Trophoblast cell (in vitro differentiated cells and primary cell): ENCODE results near the gene SMG7.

Experiments
- DNase-seq, 2 donors: peaks; one replicate each; pipeline ENCODE4 v3.0.0-alpha.2; 2016
- H2AFZ ChIP-seq: 2 replicates; pipeline ENCODE4 v1.6.1; 2013; ENCODE audit warnings: low read length, moderate library complexity, mild to moderate bottlenecking; ENCODE audit not compliant: insufficient read depth, poor library complexity
- H2AK5ac ChIP-seq: 2 replicates; pipeline ENCODE4 v1.6.1; 2013; ENCODE audit warnings: mild to moderate bottlenecking, low read length
- H2BK120ac ChIP-seq: 2 replicates; pipeline ENCODE4 v1.6.1; 2013; ENCODE audit warnings: low read length, mild to moderate bottlenecking, moderate library complexity; ENCODE audit not compliant: insufficient read depth, poor library complexity
- H2BK12ac ChIP-seq: 2 replicates; pipeline ENCODE4 v1.6.1; 2013; ENCODE audit warnings: mild to moderate bottlenecking, low read length, moderate library complexity
- H2BK5ac ChIP-seq: 2 replicates; pipeline ENCODE4 v1.6.1; 2013; ENCODE audit warnings: low read length, low read depth, moderate library complexity, mild to moderate bottlenecking; ENCODE audit not compliant: poor library complexity
- H3K14ac ChIP-seq: 2 replicates; pipeline ENCODE4 v1.6.1; 2013; ENCODE audit warnings: mild to moderate bottlenecking, low read length
- H3K18ac ChIP-seq: 2 replicates; pipeline ENCODE4 v1.6.1; 2013; ENCODE audit warnings: mild to moderate bottlenecking, low read length
- H3K23ac ChIP-seq: 2 replicates; pipeline ENCODE4 v1.6.1; 2013; ENCODE audit warnings: low read length
- H3K27ac ChIP-seq: 2 replicates; pipeline ENCODE4 v1.5.1; 2013; ENCODE audit warnings: low read depth, mild to moderate bottlenecking, inconsistent platforms, low read length, moderate library complexity
- H3K27me3 ChIP-seq: 2 replicates; pipeline ENCODE4 v1.6.1; 2013; ENCODE audit warnings: inconsistent platforms, mild to moderate bottlenecking, low read length, moderate library complexity; ENCODE audit not compliant: insufficient read depth
- H3K36me3 ChIP-seq, 2 experiments: 1 replicate in 1 of 2; 2 replicates in 1 of 2; pipeline ENCODE4 v1.6.1; 2013; ENCODE audit warnings: low read length in 2 of 2, mild to moderate bottlenecking in 2 of 2, moderate library complexity in 1 of 2; ENCODE audit not compliant: insufficient read depth in 2 of 2, control insufficient read depth in 1 of 2
- H3K4ac ChIP-seq: 2 replicates; pipeline ENCODE4 v1.6.1; 2013; ENCODE audit warnings: low read depth, mild to moderate bottlenecking, low read length, moderate library complexity
- H3K4me1 ChIP-seq, 2 experiments: 1 replicate in 1 of 2; 2 replicates in 1 of 2; pipeline ENCODE4 v1.6.1; 2013; ENCODE audit warnings: low read length in 2 of 2, mild to moderate bottlenecking in 2 of 2, moderate library complexity in 1 of 2; ENCODE audit not compliant: insufficient read depth in 2 of 2, control insufficient read depth in 1 of 2
- H3K4me2 ChIP-seq: 2 replicates; pipeline ENCODE4 v1.6.1; 2013; ENCODE audit warnings: inconsistent platforms, mild to moderate bottlenecking, low read length, moderate library complexity
- H3K4me3 ChIP-seq: 2 replicates; pipeline ENCODE4 v1.5.1; 2013; ENCODE audit warnings: mild to moderate bottlenecking, low read depth, low read length, inconsistent platforms
- H3K79me1 ChIP-seq: one replicate; pipeline ENCODE4 v1.6.1; 2013; ENCODE audit warnings: low read length
- H3K79me2 ChIP-seq: 2 replicates; pipeline ENCODE4 v1.6.1; 2013; ENCODE audit warnings: low read length, mild to moderate bottlenecking; ENCODE audit not compliant: control insufficient read depth, insufficient read depth, poor library complexity
- H3K9ac ChIP-seq: 2 replicates; pipeline ENCODE4 v1.6.1; 2013; ENCODE audit warnings: mild to moderate bottlenecking, low read length
- H3K9me3 ChIP-seq: 2 replicates; pipeline ENCODE4 v1.6.1; 2013; ENCODE audit warnings: low read depth, mild to moderate bottlenecking, control low read depth, inconsistent platforms, low read length; ENCODE audit not compliant: insufficient read depth
- H4K12ac ChIP-seq: 2 replicates; pipeline ENCODE4 v1.6.1; 2013; ENCODE audit warnings: low read depth, mild to moderate bottlenecking, low read length, moderate library complexity
- H4K8ac ChIP-seq: 2 replicates; pipeline ENCODE4 v1.6.1; 2013; ENCODE audit warnings: low read depth, mild to moderate bottlenecking, low read length, moderate library complexity
- H4K91ac ChIP-seq: one replicate; pipeline ENCODE4 v1.6.1; 2013; ENCODE audit warnings: low read depth, mild to moderate bottlenecking, low read length, moderate library complexity
- WGBS: extraction: QIAGEN DNeasy Blood & Tissue Kit; methylation state at CpG from one replicate; pipeline ENCODE4 v1.1.7; 2013; ENCODE audit warnings: missing lambda C conversion rate; ENCODE audit not compliant: insufficient read length, insufficient coverage; ENCODE audit errors: extremely low coverage; 5-methylcytosine and 5-hydroxymethylcytosine counted together

SMG7 gene

DNA sequence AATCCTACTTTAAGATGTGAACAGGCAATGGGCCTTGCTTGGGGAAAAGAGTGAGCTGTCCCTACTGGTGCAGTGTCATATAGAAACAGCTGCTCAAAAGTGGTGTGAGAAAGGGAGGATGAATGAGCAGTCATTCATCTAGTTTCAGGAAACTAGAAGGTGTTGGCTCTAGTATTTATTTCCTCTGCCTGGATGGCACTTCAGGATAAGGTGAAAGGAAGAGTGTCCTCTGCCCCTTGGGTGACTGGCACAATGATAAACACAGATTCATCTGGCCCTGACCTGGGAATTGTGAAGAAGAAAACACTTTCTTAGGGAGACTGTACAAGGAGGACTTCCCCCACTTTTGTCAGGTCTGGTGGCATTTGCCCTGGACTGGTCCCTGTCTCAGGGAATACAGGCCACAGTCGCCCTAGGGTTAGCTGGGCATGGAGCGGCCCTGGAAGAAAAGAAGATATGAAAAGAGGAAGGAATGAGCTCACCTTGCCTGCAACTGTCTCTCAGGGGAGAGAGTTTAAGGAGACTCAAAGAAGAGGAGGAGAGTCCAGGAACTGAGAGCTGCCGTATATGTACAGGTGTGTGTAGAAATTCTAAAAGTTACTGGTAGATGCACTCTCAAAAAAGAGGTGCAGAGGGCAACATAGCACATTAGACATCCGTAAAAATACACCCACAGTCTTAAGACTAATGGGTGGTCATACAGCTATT is 40.3 kb upstream of the SMG7 start:
- peaks cover 1% of the 10 kb centered on the region for H3K9me3 ChIP-seq
- no peak overlapping the region for H2BK120ac ChIP-seq
- no peaks in the 10 kb centered on the region for H3K79me1 ChIP-seq
- H2AFZ ChIP-seq = no peak overlapping the region
- no peak overlapping the region for H4K8ac ChIP-seq
- no peak overlapping the region for H3K4me3 ChIP-seq
- H3K4ac ChIP-seq = peak overlapping the region; percentile 25
- DNase-seq = no peak
- no peak overlapping the region for H4K12ac ChIP-seq
- no peak overlapping the region for H3K27ac ChIP-seq
- H2BK12ac ChIP-seq = no peak overlapping the region
- H3K9ac ChIP-seq = no peak overlapping the region
- no peak overlapping the region for H2AK5ac ChIP-seq
- WGBS = no CpG with 5 or more reads among the region's 4 CpGs
- peak overlapping the region; percentile 43 for H3K14ac ChIP-seq
- H3K4me2 ChIP-seq = no peak overlapping the region
- no peaks in the 10 kb centered on the region for H3K36me3 ChIP-seq
- H3K79me2 ChIP-seq = no peaks in the 10 kb centered on the region
- no peak overlapping the region for H3K23ac ChIP-seq
- no peak overlapping the region for H3K18ac ChIP-seq
- peaks cover 4 to 6% of the 10 kb centered on the region in 2 experiments for H3K4me1 ChIP-seq
- H4K91ac ChIP-seq = peak overlapping the region; percentile 21
- no peak overlapping the region for H2BK5ac ChIP-seq
- H3K27me3 ChIP-seq = no peaks in the 10 kb centered on the region

DNA sequence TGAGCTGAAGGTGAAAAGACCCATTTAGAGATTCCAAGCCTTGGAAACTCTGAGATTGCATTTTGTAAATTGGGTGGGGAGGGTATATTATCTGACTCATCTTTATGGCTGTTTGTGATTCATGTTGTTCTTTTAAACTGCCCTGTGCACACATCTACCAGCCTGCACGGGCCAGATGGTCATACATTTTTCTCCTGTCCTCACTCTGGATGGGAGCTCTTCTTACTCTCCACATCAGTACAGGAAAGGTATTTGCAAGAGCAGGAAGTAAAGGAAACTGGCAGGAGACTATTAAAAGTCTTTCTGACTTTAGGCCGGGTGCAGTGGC is 39.8 kb upstream of the SMG7 start:
- Histone ChIP-seq H2AK5ac (no peak overlapping the region), H3K9ac (no peak overlapping the region), H3K18ac (no peak overlapping the region), H2BK5ac (no peak overlapping the region), H3K4ac (no peak overlapping the region), H2AFZ (no peak overlapping the region), H3K27ac (no peak overlapping the region), H3K36me3 (no peaks in the 10 kb centered on the region), H3K4me3 (no peak overlapping the region), H3K23ac (no peak overlapping the region), H2BK12ac (no peak overlapping the region), H3K9me3 (no peaks in the 10 kb centered on the region), H4K8ac (no peak overlapping the region), H3K79me1 (no peaks in the 10 kb centered on the region), H3K4me2 (no peak overlapping the region), H3K79me2 (no peaks in the 10 kb centered on the region), H2BK120ac (no peak overlapping the region), H3K4me1 (peaks cover 4 to 6% of the 10 kb centered on the region in 2 experiments), H4K91ac (peak overlapping the region; percentile 22), H3K27me3 (no peaks in the 10 kb centered on the region), H4K12ac (no peak overlapping the region), H3K14ac (no peak overlapping the region)
- WGBS = no CpG with 5 or more reads among the region's 2 CpGs
- DNase-seq = no peak

DNA sequence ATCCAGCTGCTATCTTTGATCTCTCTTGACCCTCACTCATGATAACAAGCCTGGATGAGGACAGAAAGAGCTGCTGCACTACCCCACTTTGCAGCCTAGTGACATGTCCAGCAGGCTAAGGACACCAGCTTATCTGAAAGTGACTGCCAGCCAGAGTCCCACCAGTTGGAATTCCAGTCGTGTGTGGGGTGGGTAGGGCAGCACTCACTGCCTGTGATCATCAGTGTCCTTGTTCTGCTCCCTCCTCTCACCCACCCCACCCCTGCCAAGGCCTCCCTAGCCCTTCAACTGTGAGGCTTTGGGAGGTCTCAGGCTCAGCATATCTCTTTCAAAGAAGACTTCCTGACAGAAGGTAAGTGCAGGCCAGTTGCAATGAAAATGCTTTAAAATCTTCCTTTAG is 38.6 kb upstream of the SMG7 start:
- Histone ChIP-seq H3K4me1 (peaks cover 4 to 6% of the 10 kb centered on the region in 2 experiments), H2AK5ac (peak overlapping the region; percentile 44), H3K36me3 (no peaks in the 10 kb centered on the region)

DNA sequence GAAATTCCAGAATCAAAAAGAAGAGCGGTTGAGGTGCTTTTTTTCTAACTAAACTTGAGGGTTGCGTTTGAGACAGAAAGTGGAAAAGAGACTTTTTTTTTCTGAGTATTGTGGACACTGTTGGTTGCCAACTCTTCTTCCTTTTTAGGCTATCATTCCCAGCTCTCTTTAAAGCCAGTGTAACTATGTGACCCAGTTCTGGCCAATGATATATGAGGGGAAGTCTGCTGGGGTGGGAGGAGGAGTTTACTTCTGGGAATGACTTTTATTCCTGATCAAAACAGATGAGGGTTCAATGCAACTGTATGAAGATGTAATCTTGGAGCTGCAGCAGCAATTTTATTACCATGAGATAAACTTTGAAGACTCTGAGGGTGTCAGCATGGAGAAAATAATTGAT is 36.8 kb upstream of the SMG7 start:
- H4K12ac ChIP-seq = no peak overlapping the region
- H2BK5ac ChIP-seq = no peak overlapping the region
- H3K4me2 ChIP-seq = no peak overlapping the region
- no peak overlapping the region for H3K27ac ChIP-seq
- no peak for DNase-seq
- peaks cover 4 to 6% of the 10 kb centered on the region in 2 experiments for H3K4me1 ChIP-seq
- H3K79me2 ChIP-seq = no peaks in the 10 kb centered on the region
- no peak overlapping the region for H3K14ac ChIP-seq
- H3K4ac ChIP-seq = no peak overlapping the region
- no peak overlapping the region for H3K18ac ChIP-seq
- no peak overlapping the region for H2BK120ac ChIP-seq
- H3K9ac ChIP-seq = no peak overlapping the region
- no peak overlapping the region for H2AFZ ChIP-seq
- no peak overlapping the region for H2BK12ac ChIP-seq
- H3K4me3 ChIP-seq = no peak overlapping the region
- H3K9me3 ChIP-seq = no peaks in the 10 kb centered on the region
- H4K8ac ChIP-seq = no peak overlapping the region
- H4K91ac ChIP-seq = no peak overlapping the region
- WGBS = no CpG with 5 or more reads among the region's 2 CpGs
- H3K27me3 ChIP-seq = no peaks in the 10 kb centered on the region
- H3K23ac ChIP-seq = no peak overlapping the region
- H3K79me1 ChIP-seq = peaks cover under 1% of the 10 kb centered on the region
- no peaks in the 10 kb centered on the region for H3K36me3 ChIP-seq
- H2AK5ac ChIP-seq = no peak overlapping the region

More for the DNA sequence above, 38.6 kb upstream of the SMG7 start:
- WGBS = no CpG with 5 or more reads among the region's 1 CpG
- Histone ChIP-seq H2BK12ac (peak overlapping the region; percentile 78), H3K9me3 (no peaks in the 10 kb centered on the region), H3K79me1 (no peaks in the 10 kb centered on the region), H3K23ac (no peak overlapping the region), H4K91ac (peak overlapping the region; percentile 50), H3K4me2 (no peak overlapping the region), H3K79me2 (no peaks in the 10 kb centered on the region), H3K4ac (no peak overlapping the region), H3K4me3 (no peak overlapping the region), H2BK5ac (no peak overlapping the region), H3K27ac (no peak overlapping the region), H3K18ac (no peak overlapping the region), H3K27me3 (no peaks in the 10 kb centered on the region), H4K12ac (no peak overlapping the region), H3K14ac (no peak overlapping the region), H2BK120ac (no peak overlapping the region), H4K8ac (no peak overlapping the region), H3K9ac (no peak overlapping the region), H2AFZ (no peak overlapping the region)
- no peak for DNase-seq
